Neural cell (in vitro differentiated cells): ENCODE data around the gene NCLN. TPM values are rescaled to one million over a fixed set of nuclear protein-coding genes. Genes with fewer than 3 reads are reported as not detected.

Experiments used
- H2AFZ ChIP-seq: fragments of 200-600, 300-800 bp; sonication (generic), shearing (Covaris generic); 2 replicates; pipeline ENCODE4 v1.6.0; 2014; ENCODE audit warnings: low read depth, mild to moderate bottlenecking, antibody characterized with exemption, low read length, moderate library complexity
- H3F3A ChIP-seq: fragments of 200-600 bp; shearing (Covaris generic); 2 replicates; pipeline ENCODE4 v1.6.1; 2016; ENCODE audit warnings: mild to moderate bottlenecking, moderate library complexity, mixed read lengths, antibody characterized with exemption, low read length; ENCODE audit not compliant: insufficient read depth, poor library complexity, severe bottlenecking
- H3K27ac ChIP-seq: fragments of 200-600, 300-800 bp; sonication (generic), shearing (Covaris generic); 2 replicates; pipeline ENCODE4 v1.5.1; 2014; ENCODE audit warnings: mild to moderate bottlenecking, low read length, moderate library complexity
- H3K27me3 ChIP-seq: fragments of 300-800, 200-600 bp; sonication (generic), shearing (Covaris generic); 2 replicates; pipeline ENCODE4 v1.6.0; 2014; ENCODE audit warnings: mild to moderate bottlenecking, low read depth, low read length, moderate library complexity; ENCODE audit not compliant: insufficient read depth
- H3K36me3 ChIP-seq: fragments of 300-800, 200-600 bp; sonication (generic), shearing (Covaris generic); 2 replicates; pipeline ENCODE4 v1.5.1; 2014; ENCODE audit warnings: mild to moderate bottlenecking, antibody characterized with exemption, low read length, moderate library complexity; ENCODE audit not compliant: insufficient read depth
- H3K4me2 ChIP-seq: fragments of 300-800, 200-600 bp; sonication (generic), shearing (Covaris generic); 2 replicates; pipeline ENCODE4 v1.6.0; 2014; ENCODE audit warnings: mild to moderate bottlenecking, low read length
- H3K4me3 ChIP-seq: fragments of 300-800, 200-600 bp; sonication (generic), shearing (Covaris generic); 2 replicates; pipeline ENCODE4 v1.5.1; 2014; ENCODE audit warnings: mild to moderate bottlenecking, low read length, moderate library complexity
- H3K79me2 ChIP-seq: fragments of 200-600 bp; shearing (Covaris generic); replicated peaks from 2 replicates; pipeline ENCODE4 v1.6.0; 2014; ENCODE audit warnings: mild to moderate bottlenecking, low read length, moderate library complexity; ENCODE audit not compliant: insufficient read depth
- H3K9ac ChIP-seq: fragments of 300-800, 200-600 bp; sonication (generic), shearing (Covaris generic); 2 replicates; pipeline ENCODE4 v1.6.1; 2016; ENCODE audit warnings: mild to moderate bottlenecking, low read length, mixed read lengths
- H3K9me2 ChIP-seq: fragments of 200-600 bp; shearing (Covaris generic); 2 replicates; pipeline ENCODE4 v1.6.1; 2016; ENCODE audit warnings: mild to moderate bottlenecking, low read length, mixed read lengths; ENCODE audit not compliant: insufficient read depth
- H3K9me3 ChIP-seq: fragments of 200-600, 300-800 bp; sonication (generic), shearing (Covaris generic); 2 replicates; pipeline ENCODE4 v1.6.1; 2016; ENCODE audit warnings: mild to moderate bottlenecking, mixed run types, low read length, moderate library complexity, mixed read lengths
- H4K20me1 ChIP-seq: fragments of 200-600 bp; shearing (Covaris generic); 2 replicates; pipeline ENCODE4 v1.6.1; 2016; ENCODE audit warnings: mild to moderate bottlenecking, mixed run types; ENCODE audit not compliant: insufficient read depth
- EP300 ChIP-seq: fragments of 450-650 bp; conservative IDR thresholded peaks from 2 replicates; pipeline ENCODE4 v1.6.1; 2014; ENCODE audit warnings: antibody characterized with exemption, mild to moderate bottlenecking, moderate library complexity; ENCODE audit not compliant: poor library complexity, severe bottlenecking
- EZH2 ChIP-seq: fragments of 200-600, 300-800 bp; shearing (Covaris generic), sonication (generic); IDR thresholded peaks from 2 replicates; pipeline ENCODE4 v1.6.1; 2014; ENCODE audit warnings: antibody characterized with exemption, low read length, borderline replicate concordance, mild to moderate bottlenecking; ENCODE audit not compliant: insufficient read depth, poor library complexity, severe bottlenecking
- POLR2AphosphoS5 ChIP-seq: IDR thresholded peaks from 2 replicates; pipeline ENCODE4 v1.6.1; 2012
- REST ChIP-seq: IDR thresholded peaks from 2 replicates; pipeline ENCODE4 v1.6.1; 2012; ENCODE audit warnings: borderline replicate concordance
- TAF1 ChIP-seq: IDR thresholded peaks from 2 replicates; pipeline ENCODE4 v1.6.1; 2012; ENCODE audit warnings: low read depth
- polyA plus RNA-seq: library from polyadenylated mRNA; depleted of rRNA; stranded (reverse); fragments of >200 nt; gene quantifications from 2 replicates; pipeline ENCODE4 v1.2.3, GENCODE V29; 2014
- TF ChIP-seq, protein P1 (sequence below): fragments of 450-650 bp; IDR thresholded peaks from 2 replicates; pipeline ENCODE4 v1.5.1; 2014; ENCODE audit warnings: antibody characterized with exemption, mild to moderate bottlenecking, moderate library complexity; ENCODE audit not compliant: poor library complexity, severe bottlenecking

Gene NCLN
- polyA plus RNA-seq, 1 donor from 2014 or later, result 23.5 TPM

GRCh38 chr19:3231288-3231687 lies 45.6 kb downstream of the NCLN start:
- Histone ChIP-seq H3K9me2 (no peaks in the 10 kb centered on the region), H3K36me3 (no peaks in the 10 kb centered on the region), H3K4me3 (peak overlapping the region; percentile 2), H3F3A (peaks cover 2% of the 10 kb centered on the region), H4K20me1 (peaks cover 17% of the 10 kb centered on the region), H3K27ac (no peak overlapping the region), H3K79me2 (peaks cover 65% of the 10 kb centered on the region), H3K9ac (no peak overlapping the region), H3K4me2 (no peak overlapping the region), H3K27me3 (no peaks in the 10 kb centered on the region), H2AFZ (no peak overlapping the region), H3K9me3 (no peaks in the 10 kb centered on the region)
- TF ChIP-seq POLR2AphosphoS5, result no peak
- TF ChIP-seq TAF1, result no peak
- TF ChIP-seq EP300, result no peak
- TF ChIP-seq REST, result no peak
- TF ChIP-seq EZH2, result no peak

GRCh38 chr19:3233116-3233515 lies 47.4 kb downstream of the NCLN start:
- no peak overlapping the region for H3K4me2 ChIP-seq
- H3K27me3 ChIP-seq, result no peaks in the 10 kb centered on the region
- no peak overlapping the region for H3K4me3 ChIP-seq
- peaks cover 47% of the 10 kb centered on the region for H3K79me2 ChIP-seq
- TF ChIP-seq POLR2AphosphoS5, result no peak
- TF ChIP-seq, protein P1, sequence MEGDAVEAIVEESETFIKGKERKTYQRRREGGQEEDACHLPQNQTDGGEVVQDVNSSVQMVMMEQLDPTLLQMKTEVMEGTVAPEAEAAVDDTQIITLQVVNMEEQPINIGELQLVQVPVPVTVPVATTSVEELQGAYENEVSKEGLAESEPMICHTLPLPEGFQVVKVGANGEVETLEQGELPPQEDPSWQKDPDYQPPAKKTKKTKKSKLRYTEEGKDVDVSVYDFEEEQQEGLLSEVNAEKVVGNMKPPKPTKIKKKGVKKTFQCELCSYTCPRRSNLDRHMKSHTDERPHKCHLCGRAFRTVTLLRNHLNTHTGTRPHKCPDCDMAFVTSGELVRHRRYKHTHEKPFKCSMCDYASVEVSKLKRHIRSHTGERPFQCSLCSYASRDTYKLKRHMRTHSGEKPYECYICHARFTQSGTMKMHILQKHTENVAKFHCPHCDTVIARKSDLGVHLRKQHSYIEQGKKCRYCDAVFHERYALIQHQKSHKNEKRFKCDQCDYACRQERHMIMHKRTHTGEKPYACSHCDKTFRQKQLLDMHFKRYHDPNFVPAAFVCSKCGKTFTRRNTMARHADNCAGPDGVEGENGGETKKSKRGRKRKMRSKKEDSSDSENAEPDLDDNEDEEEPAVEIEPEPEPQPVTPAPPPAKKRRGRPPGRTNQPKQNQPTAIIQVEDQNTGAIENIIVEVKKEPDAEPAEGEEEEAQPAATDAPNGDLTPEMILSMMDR, result no peak
- peaks cover 10% of the 10 kb centered on the region for H4K20me1 ChIP-seq
- H2AFZ ChIP-seq, result no peak overlapping the region
- H3K36me3 ChIP-seq, result no peaks in the 10 kb centered on the region
- no peaks in the 10 kb centered on the region for H3K9me3 ChIP-seq
- no peak overlapping the region for H3K9ac ChIP-seq
- H3F3A ChIP-seq, result no peaks in the 10 kb centered on the region
- H3K27ac ChIP-seq, result no peak overlapping the region
- H3K9me2 ChIP-seq, result no peaks in the 10 kb centered on the region

DNA sequence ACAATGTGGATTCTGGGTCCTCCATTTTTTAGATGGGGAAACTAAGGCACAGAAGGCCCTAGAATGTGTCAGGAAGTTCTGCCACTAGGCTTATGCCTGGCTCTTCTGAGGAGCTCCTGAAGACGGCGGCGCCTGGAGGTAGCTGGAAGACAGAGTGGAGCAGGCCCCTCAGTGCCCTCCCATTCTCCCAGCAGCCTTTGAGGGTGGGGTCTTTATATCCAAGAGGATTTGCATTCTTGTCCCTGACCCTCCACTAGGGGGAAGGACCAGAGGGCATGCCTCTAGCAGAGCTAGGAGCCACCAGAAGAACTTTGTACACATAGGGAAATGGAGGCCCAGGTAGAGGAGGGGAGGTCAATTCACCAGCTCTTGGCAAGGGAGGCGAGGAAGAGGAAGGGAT lies 48.1 kb downstream of the NCLN start:
- Histone ChIP-seq H3K36me3 (no peaks in the 10 kb centered on the region), H2AFZ (no peak overlapping the region), H3K27me3 (no peaks in the 10 kb centered on the region), H3K4me2 (no peak overlapping the region), H3K27ac (no peak overlapping the region), H3K79me2 (peaks cover 42% of the 10 kb centered on the region), H3K9me2 (no peaks in the 10 kb centered on the region), H3F3A (no peaks in the 10 kb centered on the region), H3K9ac (no peak overlapping the region), H3K4me3 (no peak overlapping the region), H4K20me1 (peaks cover 10% of the 10 kb centered on the region), H3K9me3 (no peaks in the 10 kb centered on the region)
- TF ChIP-seq, protein P1, result no peak
